HL-60 (cell line): ENCODE measurements around the gene B4GALT1.

ENCODE experiments used
- DNase-seq, 2 experiments: peaks; one replicate each; pipeline ENCODE4 v3.0.0-alpha.2; 2010 to 2020; ENCODE audit warnings: low read depth in 1 of 2, low spot score in 1 of 2
- H3K27ac ChIP-seq: fragments of 250-450 bp; sonication (Bioruptor Pico); replicated peaks from 2 replicates; pipeline ENCODE4 v1.5.1; 2020; ENCODE audit warnings: mild to moderate bottlenecking, moderate library complexity
- H3K27me3 ChIP-seq: fragments of 250-450 bp; sonication (Bioruptor Pico); 2 replicates; pipeline ENCODE4 v1.5.1; 2021; ENCODE audit warnings: mild to moderate bottlenecking, moderate library complexity; ENCODE audit not compliant: insufficient read depth, poor library complexity, severe bottlenecking
- H3K4me3 ChIP-seq: replicated peaks from 2 replicates; pipeline ENCODE4 v1.5.1; 2011; ENCODE audit warnings: mild to moderate bottlenecking, control low read depth, low read length; ENCODE audit not compliant: insufficient read depth
- GABPA ChIP-seq: IDR thresholded peaks from 2 replicates; pipeline ENCODE4 v1.6.1; 2012; ENCODE audit warnings: low read depth
- POLR2AphosphoS5 ChIP-seq: IDR thresholded peaks from 2 replicates; pipeline ENCODE4 v1.6.1; 2012; ENCODE audit warnings: low read depth
- SPI1 ChIP-seq: IDR thresholded peaks from 2 replicates; pipeline ENCODE4 v1.6.1; 2012; ENCODE audit warnings: low read depth, mild to moderate bottlenecking, borderline replicate concordance
- TF ChIP-seq, protein P1 (sequence below): IDR thresholded peaks from one replicate; pipeline ENCODE4 v1.5.1; 2011; ENCODE audit warnings: low read length, control low read depth, inconsistent platforms; ENCODE audit not compliant: insufficient read depth
- TF ChIP-seq, protein P2 (sequence below): IDR thresholded peaks from 2 replicates; pipeline ENCODE4 v1.6.1; 2012; ENCODE audit warnings: low read depth; ENCODE audit not compliant: insufficient replicate concordance

The B4GALT1 gene

DNA sequence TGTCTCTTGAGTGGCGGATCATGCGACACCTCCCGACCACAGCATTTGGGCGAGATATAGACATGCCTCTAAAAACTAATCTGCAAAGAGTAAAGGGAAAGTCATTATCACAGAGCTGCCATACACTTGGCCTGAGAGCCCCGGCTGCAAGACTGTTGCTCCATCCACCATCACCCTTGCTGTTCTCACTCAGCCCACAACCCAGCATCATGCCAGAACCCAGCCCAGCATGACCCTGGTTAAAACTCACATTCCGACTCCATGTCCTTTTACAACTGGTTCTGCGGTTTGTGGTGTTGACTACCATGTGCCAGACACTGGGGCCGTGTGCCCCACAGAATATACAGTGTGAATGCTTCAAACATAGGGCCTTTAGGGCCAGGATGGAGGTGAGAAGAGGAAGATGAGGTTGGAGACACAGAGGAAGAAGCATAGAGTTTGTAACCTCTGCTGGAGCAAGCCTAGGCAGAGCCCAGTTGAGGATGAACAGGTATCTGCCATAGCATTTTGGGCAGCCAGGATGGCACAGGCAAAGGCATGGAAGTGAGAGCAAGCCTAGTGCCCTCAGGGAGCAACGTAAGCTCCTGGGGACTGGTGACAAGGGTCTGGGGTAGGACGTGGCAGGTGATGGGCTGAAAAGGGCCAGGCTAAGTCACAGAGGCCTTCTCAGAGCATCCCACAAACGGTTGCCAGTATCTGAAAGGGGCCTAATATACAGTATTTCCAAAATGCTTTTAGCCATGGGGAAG lies 53.2 kb downstream of the B4GALT1 start:
- no peak overlapping the region for H3K4me3 ChIP-seq
- TF ChIP-seq, protein P1, sequence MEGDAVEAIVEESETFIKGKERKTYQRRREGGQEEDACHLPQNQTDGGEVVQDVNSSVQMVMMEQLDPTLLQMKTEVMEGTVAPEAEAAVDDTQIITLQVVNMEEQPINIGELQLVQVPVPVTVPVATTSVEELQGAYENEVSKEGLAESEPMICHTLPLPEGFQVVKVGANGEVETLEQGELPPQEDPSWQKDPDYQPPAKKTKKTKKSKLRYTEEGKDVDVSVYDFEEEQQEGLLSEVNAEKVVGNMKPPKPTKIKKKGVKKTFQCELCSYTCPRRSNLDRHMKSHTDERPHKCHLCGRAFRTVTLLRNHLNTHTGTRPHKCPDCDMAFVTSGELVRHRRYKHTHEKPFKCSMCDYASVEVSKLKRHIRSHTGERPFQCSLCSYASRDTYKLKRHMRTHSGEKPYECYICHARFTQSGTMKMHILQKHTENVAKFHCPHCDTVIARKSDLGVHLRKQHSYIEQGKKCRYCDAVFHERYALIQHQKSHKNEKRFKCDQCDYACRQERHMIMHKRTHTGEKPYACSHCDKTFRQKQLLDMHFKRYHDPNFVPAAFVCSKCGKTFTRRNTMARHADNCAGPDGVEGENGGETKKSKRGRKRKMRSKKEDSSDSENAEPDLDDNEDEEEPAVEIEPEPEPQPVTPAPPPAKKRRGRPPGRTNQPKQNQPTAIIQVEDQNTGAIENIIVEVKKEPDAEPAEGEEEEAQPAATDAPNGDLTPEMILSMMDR = no peak
- no peak for TF ChIP-seq GABPA
- TF ChIP-seq POLR2AphosphoS5 = no peak
- TF ChIP-seq SPI1 = no peak
- TF ChIP-seq, protein P2, sequence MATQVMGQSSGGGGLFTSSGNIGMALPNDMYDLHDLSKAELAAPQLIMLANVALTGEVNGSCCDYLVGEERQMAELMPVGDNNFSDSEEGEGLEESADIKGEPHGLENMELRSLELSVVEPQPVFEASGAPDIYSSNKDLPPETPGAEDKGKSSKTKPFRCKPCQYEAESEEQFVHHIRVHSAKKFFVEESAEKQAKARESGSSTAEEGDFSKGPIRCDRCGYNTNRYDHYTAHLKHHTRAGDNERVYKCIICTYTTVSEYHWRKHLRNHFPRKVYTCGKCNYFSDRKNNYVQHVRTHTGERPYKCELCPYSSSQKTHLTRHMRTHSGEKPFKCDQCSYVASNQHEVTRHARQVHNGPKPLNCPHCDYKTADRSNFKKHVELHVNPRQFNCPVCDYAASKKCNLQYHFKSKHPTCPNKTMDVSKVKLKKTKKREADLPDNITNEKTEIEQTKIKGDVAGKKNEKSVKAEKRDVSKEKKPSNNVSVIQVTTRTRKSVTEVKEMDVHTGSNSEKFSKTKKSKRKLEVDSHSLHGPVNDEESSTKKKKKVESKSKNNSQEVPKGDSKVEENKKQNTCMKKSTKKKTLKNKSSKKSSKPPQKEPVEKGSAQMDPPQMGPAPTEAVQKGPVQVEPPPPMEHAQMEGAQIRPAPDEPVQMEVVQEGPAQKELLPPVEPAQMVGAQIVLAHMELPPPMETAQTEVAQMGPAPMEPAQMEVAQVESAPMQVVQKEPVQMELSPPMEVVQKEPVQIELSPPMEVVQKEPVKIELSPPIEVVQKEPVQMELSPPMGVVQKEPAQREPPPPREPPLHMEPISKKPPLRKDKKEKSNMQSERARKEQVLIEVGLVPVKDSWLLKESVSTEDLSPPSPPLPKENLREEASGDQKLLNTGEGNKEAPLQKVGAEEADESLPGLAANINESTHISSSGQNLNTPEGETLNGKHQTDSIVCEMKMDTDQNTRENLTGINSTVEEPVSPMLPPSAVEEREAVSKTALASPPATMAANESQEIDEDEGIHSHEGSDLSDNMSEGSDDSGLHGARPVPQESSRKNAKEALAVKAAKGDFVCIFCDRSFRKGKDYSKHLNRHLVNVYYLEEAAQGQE = no peak
- no peak overlapping the region for H3K27ac ChIP-seq
- no peak for DNase-seq
- H3K27me3 ChIP-seq = no peaks in the 10 kb centered on the region

DNA sequence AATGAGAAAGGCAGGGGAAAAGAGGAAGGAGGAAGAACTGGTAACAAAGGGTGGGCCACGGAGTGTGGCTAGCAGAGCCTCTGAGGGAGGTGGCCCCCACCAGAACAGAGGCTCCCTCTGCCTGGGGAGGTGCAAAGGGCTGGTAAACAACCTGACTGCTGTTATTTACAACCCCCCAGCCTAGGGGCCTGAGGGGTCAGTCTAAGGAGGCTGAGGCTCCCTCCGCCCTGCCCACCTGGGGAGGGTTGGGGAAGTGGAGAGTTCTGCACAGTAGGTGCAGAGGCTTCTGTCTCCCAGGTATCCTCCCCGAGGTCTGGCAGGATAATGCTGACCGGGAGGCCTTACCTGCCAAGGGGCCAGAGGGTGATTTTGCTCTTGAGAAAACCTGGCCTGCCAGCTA lies 55.0 kb downstream of the B4GALT1 start:
- no peaks in the 10 kb centered on the region for H3K27me3 ChIP-seq
- no peak for DNase-seq
- H3K27ac ChIP-seq = no peak overlapping the region
- no peak overlapping the region for H3K4me3 ChIP-seq
- TF ChIP-seq POLR2AphosphoS5 = no peak

DNA sequence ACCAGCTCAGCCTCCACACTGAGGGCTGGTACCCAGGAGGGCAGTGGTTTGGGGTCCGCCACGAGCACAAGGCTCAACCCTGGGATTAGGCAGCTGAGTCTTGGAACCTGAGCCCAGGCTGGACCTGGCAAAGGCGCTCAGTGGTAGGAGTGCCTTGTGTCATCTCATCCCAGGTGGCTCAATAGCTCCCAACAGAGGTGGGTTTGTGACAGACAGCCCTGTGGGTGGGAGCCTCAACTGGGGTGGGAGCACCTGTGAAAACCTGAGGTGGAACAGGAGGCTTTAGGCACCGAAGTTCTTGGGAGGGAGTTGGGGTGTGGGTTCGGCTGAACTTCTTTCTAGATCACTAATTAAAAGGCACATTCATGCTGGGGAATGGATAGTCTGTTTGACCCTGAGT lies 55.5 kb downstream of the B4GALT1 start:
- Histone ChIP-seq H3K4me3 (no peak overlapping the region), H3K27me3 (no peaks in the 10 kb centered on the region), H3K27ac (no peak overlapping the region)
- TF ChIP-seq, protein P1 = no peak
- TF ChIP-seq POLR2AphosphoS5 (no peak), SPI1 (no peak), GABPA (no peak)
- TF ChIP-seq, protein P2 = no peak
- no peak for DNase-seq

DNA sequence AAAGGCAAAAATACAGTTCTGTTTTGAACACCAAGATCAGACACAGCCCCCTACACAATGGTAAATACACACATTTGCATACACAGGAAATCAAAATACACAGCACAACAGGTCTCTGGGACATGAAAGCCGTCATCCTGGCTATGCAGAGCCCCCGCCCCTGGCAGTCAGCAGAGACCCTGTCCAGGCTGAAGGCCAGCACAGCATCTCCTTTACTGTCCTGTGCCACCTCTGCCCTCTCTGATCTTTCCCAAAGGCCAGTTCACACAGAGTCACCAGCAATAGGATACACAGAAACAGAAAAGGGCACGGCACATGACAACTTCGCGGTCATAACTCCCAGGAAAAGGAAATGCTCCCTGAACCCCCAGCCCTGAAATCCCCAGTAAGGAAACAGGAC lies 56.5 kb downstream of the B4GALT1 start:
- TF ChIP-seq, protein P1 = no peak
- no peak overlapping the region for H3K4me3 ChIP-seq
- no peak for DNase-seq
- H3K27ac ChIP-seq = no peak overlapping the region
- H3K27me3 ChIP-seq = no peaks in the 10 kb centered on the region
